WTC11 (cell line): ENCODE measurements around the gene TMEM40.

Experiments used
- CREM ChIP-seq: sonication (generic); formaldehyde crosslinking; IDR thresholded peaks from 2 replicates; pipeline ENCODE4 v1.8.1; 2022; ENCODE audit warnings: mild to moderate bottlenecking, missing genetic modification reagents, moderate library complexity
- CTCF ChIP-seq: fragments of 200-600 bp; IDR thresholded peaks from 2 replicates; pipeline ENCODE4 v1.8.0; 2022; ENCODE audit warnings: antibody characterized with exemption
- GRHL2 ChIP-seq: fragments of 250-450 bp; sonication (Bioruptor Pico); IDR thresholded peaks from 2 replicates; pipeline ENCODE4 v1.8.0; 2022; ENCODE audit warnings: mild to moderate bottlenecking, moderate library complexity; ENCODE audit not compliant: insufficient replicate concordance, severe bottlenecking
- IRF2 ChIP-seq: sonication (generic); formaldehyde crosslinking; IDR thresholded peaks from 2 replicates; pipeline ENCODE4 v1.8.0; 2022; ENCODE audit warnings: low read depth, missing genetic modification reagents, borderline replicate concordance
- MAX ChIP-seq: sonication (generic); formaldehyde crosslinking; IDR thresholded peaks from 2 replicates; pipeline ENCODE4 v1.8.0; 2022; ENCODE audit warnings: mild to moderate bottlenecking, missing genetic modification reagents
- NR3C1 ChIP-seq: sonication (generic); formaldehyde crosslinking; conservative IDR thresholded peaks from 2 replicates; pipeline ENCODE4 v1.8.1; 2023; ENCODE audit warnings: low read depth, mild to moderate bottlenecking, missing genetic modification reagents
- PRDM15 ChIP-seq: sonication (generic); formaldehyde crosslinking; IDR thresholded peaks from 2 replicates; pipeline ENCODE4 v1.8.0; 2022; ENCODE audit warnings: missing genetic modification reagents
- ZNF396 ChIP-seq: fragments of 250-450 bp; sonication (Bioruptor Pico); IDR thresholded peaks from 2 replicates; pipeline ENCODE4 v1.8.0; 2021; ENCODE audit warnings: mild to moderate bottlenecking, moderate library complexity, borderline replicate concordance
- TF ChIP-seq, protein P1 (sequence below): sonication (generic); formaldehyde crosslinking; IDR thresholded peaks from 2 replicates; pipeline ENCODE4 v1.8.1; 2022; ENCODE audit warnings: low read depth, mild to moderate bottlenecking, moderate library complexity, missing genetic modification reagents, borderline replicate concordance

- TF ChIP-seq CREM (CRISPR knock-in tag) = no peak
- TF ChIP-seq ZNF396 (CRISPR knock-in tag) = no peak
- no peak for TF ChIP-seq NR3C1
- TF ChIP-seq PRDM15 (CRISPR knock-in tag) = no peak
- TF ChIP-seq MAX = no peak
- TF ChIP-seq, protein P1, sequence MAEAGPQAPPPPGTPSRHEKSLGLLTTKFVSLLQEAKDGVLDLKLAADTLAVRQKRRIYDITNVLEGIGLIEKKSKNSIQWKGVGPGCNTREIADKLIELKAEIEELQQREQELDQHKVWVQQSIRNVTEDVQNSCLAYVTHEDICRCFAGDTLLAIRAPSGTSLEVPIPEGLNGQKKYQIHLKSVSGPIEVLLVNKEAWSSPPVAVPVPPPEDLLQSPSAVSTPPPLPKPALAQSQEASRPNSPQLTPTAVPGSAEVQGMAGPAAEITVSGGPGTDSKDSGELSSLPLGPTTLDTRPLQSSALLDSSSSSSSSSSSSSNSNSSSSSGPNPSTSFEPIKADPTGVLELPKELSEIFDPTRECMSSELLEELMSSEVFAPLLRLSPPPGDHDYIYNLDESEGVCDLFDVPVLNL = no peak
- TF ChIP-seq CTCF = no peak
- no peak for TF ChIP-seq IRF2 (CRISPR knock-in tag)
- no peak for TF ChIP-seq GRHL2
Measured at GRCh38 chr3:12729051-12729651, 29.9 kb downstream of the TMEM40 start.
